Liver (tissue), 9 donors: ENCODE results near the gene OTUD5. TPM values are rescaled to one million over a fixed set of nuclear protein-coding genes. Genes with fewer than 3 reads are reported as not detected.

ENCODE experiments used
- DNase-seq: peaks from one replicate; pipeline ENCODE4 v3.0.0-alpha.2; 2017; ENCODE audit warnings: low spot score
- H3K27ac ChIP-seq, 2 donors: one replicate each; pipeline ENCODE4 v1.7.0; 2013; ENCODE audit warnings: inconsistent platforms in 2 of 2, low read length in 2 of 2, control low read depth in 1 of 2, low read depth in 1 of 2, mild to moderate bottlenecking in 1 of 2
- H3K27me3 ChIP-seq, 4 donors: one replicate each; pipeline versions ENCODE4 v1.6.1 to v1.7.0; 2013; ENCODE audit warnings: low read length in 3 of 4, inconsistent platforms in 1 of 4, mild to moderate bottlenecking in 1 of 4, moderate library complexity in 1 of 4; ENCODE audit not compliant: control insufficient read depth in 4 of 4, insufficient read depth in 4 of 4
- H3K36me3 ChIP-seq, 4 donors: one replicate each; pipeline versions ENCODE4 v1.6.1 to v1.7.0; 2013; ENCODE audit warnings: low read length in 3 of 4, mild to moderate bottlenecking in 3 of 4, low read depth in 1 of 4, moderate library complexity in 1 of 4; ENCODE audit not compliant: control insufficient read depth in 4 of 4, insufficient read depth in 3 of 4
- H3K4me1 ChIP-seq, 4 donors: one replicate each; pipeline versions ENCODE4 v1.6.1 to v1.7.0; 2013; ENCODE audit warnings: low read length in 3 of 4, mild to moderate bottlenecking in 3 of 4, moderate library complexity in 1 of 4; ENCODE audit not compliant: control insufficient read depth in 4 of 4, insufficient read depth in 4 of 4
- H3K4me3 ChIP-seq, 3 donors: one replicate each; pipeline versions ENCODE4 v1.6.1 to v1.7.0; 2013; ENCODE audit warnings: low read length in 3 of 3, control low read depth in 1 of 3, low read depth in 1 of 3, mild to moderate bottlenecking in 1 of 3
- H3K9ac ChIP-seq, 2 donors: one replicate each; pipeline ENCODE4 v1.7.0; 2013; ENCODE audit warnings: low read length in 2 of 2, mild to moderate bottlenecking in 2 of 2, moderate library complexity in 2 of 2, control low read depth in 1 of 2, low read depth in 1 of 2
- H3K9me3 ChIP-seq, 4 donors: one replicate each; pipeline versions ENCODE4 v1.6.1 to v1.7.0; 2013; ENCODE audit warnings: low read length in 3 of 4; ENCODE audit not compliant: control insufficient read depth in 4 of 4
- EGR1 ChIP-seq, 2 donors: IDR thresholded peaks; 2 replicates each; pipeline ENCODE4 v1.6.1; 2016 to 2018; ENCODE audit warnings: antibody characterized with exemption in 2 of 2, low read depth in 2 of 2
- FOXA1 ChIP-seq: IDR thresholded peaks from 2 replicates; pipeline ENCODE4 v1.6.1; 2016; ENCODE audit warnings: antibody characterized with exemption
- FOXA2 ChIP-seq: IDR thresholded peaks from 2 replicates; pipeline ENCODE4 v1.6.1; 2016; ENCODE audit warnings: antibody characterized with exemption
- GABPA ChIP-seq, 2 donors: IDR thresholded peaks in 1 of 2; conservative IDR thresholded peaks in 1 of 2; 2 replicates each; pipeline ENCODE4 v1.6.1; 2016; ENCODE audit warnings: antibody characterized with exemption in 2 of 2, mild to moderate bottlenecking in 1 of 2, moderate library complexity in 1 of 2
- HNF4A ChIP-seq, 2 donors: conservative IDR thresholded peaks; 2 replicates each; pipeline ENCODE4 v1.6.1; 2016; ENCODE audit warnings: antibody characterized with exemption in 2 of 2, mild to moderate bottlenecking in 2 of 2
- HNF4G ChIP-seq: IDR thresholded peaks from 2 replicates; pipeline ENCODE4 v1.6.1; 2016; ENCODE audit warnings: antibody characterized with exemption
- JUND ChIP-seq, 2 donors: IDR thresholded peaks; 2 replicates each; pipeline ENCODE4 v1.6.1; 2016; ENCODE audit warnings: antibody characterized with exemption in 2 of 2
- NR2F2 ChIP-seq: IDR thresholded peaks from 2 replicates; pipeline ENCODE4 v1.6.1; 2016; ENCODE audit warnings: antibody characterized with exemption
- RAD21 ChIP-seq, 2 donors: IDR thresholded peaks; 2 replicates each; pipeline ENCODE4 v1.6.1; 2016; ENCODE audit warnings: antibody characterized with exemption in 2 of 2, mild to moderate bottlenecking in 2 of 2
- RXRA ChIP-seq, 2 donors: IDR thresholded peaks; 2 replicates each; pipeline ENCODE4 v1.6.1; 2017 to 2018; ENCODE audit warnings: antibody characterized with exemption in 2 of 2, mild to moderate bottlenecking in 1 of 2
- SP1 ChIP-seq: IDR thresholded peaks from 2 replicates; pipeline ENCODE4 v1.6.1; 2018; ENCODE audit warnings: antibody characterized with exemption, mild to moderate bottlenecking
- TAF1 ChIP-seq: conservative IDR thresholded peaks from 2 replicates; pipeline ENCODE4 v1.6.1; 2016; ENCODE audit warnings: antibody characterized with exemption, mild to moderate bottlenecking
- YY1 ChIP-seq: IDR thresholded peaks from 2 replicates; pipeline ENCODE4 v1.6.1; 2016; ENCODE audit warnings: antibody characterized with exemption, mild to moderate bottlenecking
- WGBS: extraction: QIAGEN DNeasy Blood & Tissue Kit; methylation state at CpG from one replicate; pipeline ENCODE4 v1.1.7; 2013; 5-methylcytosine and 5-hydroxymethylcytosine counted together
- polyA plus RNA-seq, 2 donors: library from polyadenylated mRNA; stranded (reverse) in 1 of 2; unstranded in 1 of 2; fragments of 200-250 nt in 1 of 2; fragments of >200 nt in 1 of 2; fragmentation: Nextera tagmentation in 1 of 2; extraction: Ambion mirVana in 1 of 2; gene quantifications; one replicate each; pipeline versions ENCODE4 v1.2.1 to v1.2.3, GENCODE V29; 2013 to 2015
- total RNA-seq, 2 donors: library from RNA; depleted of rRNA; stranded (reverse); fragments of >200 nt; gene quantifications; one replicate each; pipeline ENCODE4 v1.2.3, GENCODE V29; 2014
- TF ChIP-seq, protein P1 (sequence below): IDR thresholded peaks from 2 replicates; pipeline ENCODE4 v1.6.1; 2016; ENCODE audit warnings: antibody characterized with exemption
- TF ChIP-seq, protein P2 (sequence below): IDR thresholded peaks from 2 replicates; pipeline ENCODE4 v1.6.1; 2016; ENCODE audit warnings: antibody characterized with exemption
- TF ChIP-seq, protein P3 (sequence below): IDR thresholded peaks from 2 replicates; pipeline ENCODE4 v1.6.1; 2016; ENCODE audit warnings: antibody characterized with exemption, mild to moderate bottlenecking
- TF ChIP-seq, protein P4 (sequence below): IDR thresholded peaks from 2 replicates; pipeline ENCODE4 v1.6.1; 2016; ENCODE audit warnings: antibody characterized with exemption
- donor health status: healthy.
- donor health status: healthy.
- donor health status: healthy.
- donor health status: healthy.
- donor health status: healthy.

Gene OTUD5
- total and polyA plus RNA-seq, 4 donors = 9.3 to 29.3 (median 17.9) TPM

DNA sequence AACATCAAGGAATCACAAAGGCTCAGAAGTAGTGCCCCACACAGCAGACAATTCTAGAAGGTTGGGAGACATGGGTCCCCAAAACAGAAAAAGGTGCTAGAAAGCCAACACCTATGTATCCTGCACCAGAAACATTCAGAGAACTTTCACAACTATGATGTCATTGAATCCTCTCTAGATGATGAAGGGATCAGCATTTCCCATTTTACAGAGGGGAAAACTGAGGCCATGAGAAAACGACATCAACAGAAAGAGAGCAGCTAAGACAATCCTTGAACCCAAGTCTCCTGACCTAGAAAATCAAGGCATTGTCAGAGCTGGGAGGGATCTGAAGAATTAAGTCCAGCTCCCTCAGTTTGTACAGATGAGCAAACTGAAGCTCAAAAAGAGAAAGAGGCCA, 11.0 kb upstream of the OTUD5 start:
- Histone ChIP-seq H3K9ac (no peak overlapping the region), H3K9me3 (no peaks in the 10 kb centered on the region), H3K4me3 (no peak overlapping the region), H3K36me3 (no peaks in the 10 kb centered on the region), H3K27ac (no peak overlapping the region), H3K4me1 (peaks cover 3 to 8% (median 4%) of the 10 kb centered on the region in 4 donors), H3K27me3 (no peaks in the 10 kb centered on the region)
- DNase-seq = no peak
- WGBS = 78% methylated on average over 1 of the region's 1 CpG
- TF ChIP-seq NR2F2 (no peak), FOXA1 (no peak), EGR1 (IDR thresholded peaks at IDR 0.05; ENCODE audit: low read depth in 2 of 2) (no peak), GABPA (IDR thresholded peaks at IDR 0.05 in 1 of 2, conservative IDR thresholded peaks at IDR 0.05 in 1 of 2) (no peak), HNF4A (conservative IDR thresholded peaks at IDR 0.05) (no peak), YY1 (no peak), JUND (IDR thresholded peaks at IDR 0.05) (no peak), RAD21 (IDR thresholded peaks at IDR 0.05) (no peak), RXRA (IDR thresholded peaks at IDR 0.05) (no peak), FOXA2 (no peak), SP1 (no peak), TAF1 (no peak), HNF4G (no peak)
- TF ChIP-seq, protein P1, sequence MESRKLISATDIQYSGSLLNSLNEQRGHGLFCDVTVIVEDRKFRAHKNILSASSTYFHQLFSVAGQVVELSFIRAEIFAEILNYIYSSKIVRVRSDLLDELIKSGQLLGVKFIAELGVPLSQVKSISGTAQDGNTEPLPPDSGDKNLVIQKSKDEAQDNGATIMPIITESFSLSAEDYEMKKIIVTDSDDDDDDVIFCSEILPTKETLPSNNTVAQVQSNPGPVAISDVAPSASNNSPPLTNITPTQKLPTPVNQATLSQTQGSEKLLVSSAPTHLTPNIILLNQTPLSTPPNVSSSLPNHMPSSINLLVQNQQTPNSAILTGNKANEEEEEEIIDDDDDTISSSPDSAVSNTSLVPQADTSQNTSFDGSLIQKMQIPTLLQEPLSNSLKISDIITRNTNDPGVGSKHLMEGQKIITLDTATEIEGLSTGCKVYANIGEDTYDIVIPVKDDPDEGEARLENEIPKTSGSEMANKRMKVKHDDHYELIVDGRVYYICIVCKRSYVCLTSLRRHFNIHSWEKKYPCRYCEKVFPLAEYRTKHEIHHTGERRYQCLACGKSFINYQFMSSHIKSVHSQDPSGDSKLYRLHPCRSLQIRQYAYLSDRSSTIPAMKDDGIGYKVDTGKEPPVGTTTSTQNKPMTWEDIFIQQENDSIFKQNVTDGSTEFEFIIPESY = no peak
- TF ChIP-seq, protein P2, sequence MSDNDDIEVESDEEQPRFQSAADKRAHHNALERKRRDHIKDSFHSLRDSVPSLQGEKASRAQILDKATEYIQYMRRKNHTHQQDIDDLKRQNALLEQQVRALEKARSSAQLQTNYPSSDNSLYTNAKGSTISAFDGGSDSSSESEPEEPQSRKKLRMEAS = no peak
- TF ChIP-seq, protein P3, sequence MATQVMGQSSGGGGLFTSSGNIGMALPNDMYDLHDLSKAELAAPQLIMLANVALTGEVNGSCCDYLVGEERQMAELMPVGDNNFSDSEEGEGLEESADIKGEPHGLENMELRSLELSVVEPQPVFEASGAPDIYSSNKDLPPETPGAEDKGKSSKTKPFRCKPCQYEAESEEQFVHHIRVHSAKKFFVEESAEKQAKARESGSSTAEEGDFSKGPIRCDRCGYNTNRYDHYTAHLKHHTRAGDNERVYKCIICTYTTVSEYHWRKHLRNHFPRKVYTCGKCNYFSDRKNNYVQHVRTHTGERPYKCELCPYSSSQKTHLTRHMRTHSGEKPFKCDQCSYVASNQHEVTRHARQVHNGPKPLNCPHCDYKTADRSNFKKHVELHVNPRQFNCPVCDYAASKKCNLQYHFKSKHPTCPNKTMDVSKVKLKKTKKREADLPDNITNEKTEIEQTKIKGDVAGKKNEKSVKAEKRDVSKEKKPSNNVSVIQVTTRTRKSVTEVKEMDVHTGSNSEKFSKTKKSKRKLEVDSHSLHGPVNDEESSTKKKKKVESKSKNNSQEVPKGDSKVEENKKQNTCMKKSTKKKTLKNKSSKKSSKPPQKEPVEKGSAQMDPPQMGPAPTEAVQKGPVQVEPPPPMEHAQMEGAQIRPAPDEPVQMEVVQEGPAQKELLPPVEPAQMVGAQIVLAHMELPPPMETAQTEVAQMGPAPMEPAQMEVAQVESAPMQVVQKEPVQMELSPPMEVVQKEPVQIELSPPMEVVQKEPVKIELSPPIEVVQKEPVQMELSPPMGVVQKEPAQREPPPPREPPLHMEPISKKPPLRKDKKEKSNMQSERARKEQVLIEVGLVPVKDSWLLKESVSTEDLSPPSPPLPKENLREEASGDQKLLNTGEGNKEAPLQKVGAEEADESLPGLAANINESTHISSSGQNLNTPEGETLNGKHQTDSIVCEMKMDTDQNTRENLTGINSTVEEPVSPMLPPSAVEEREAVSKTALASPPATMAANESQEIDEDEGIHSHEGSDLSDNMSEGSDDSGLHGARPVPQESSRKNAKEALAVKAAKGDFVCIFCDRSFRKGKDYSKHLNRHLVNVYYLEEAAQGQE = no peak
- TF ChIP-seq, protein P4, sequence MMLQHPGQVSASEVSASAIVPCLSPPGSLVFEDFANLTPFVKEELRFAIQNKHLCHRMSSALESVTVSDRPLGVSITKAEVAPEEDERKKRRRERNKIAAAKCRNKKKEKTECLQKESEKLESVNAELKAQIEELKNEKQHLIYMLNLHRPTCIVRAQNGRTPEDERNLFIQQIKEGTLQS = no peak

DNA sequence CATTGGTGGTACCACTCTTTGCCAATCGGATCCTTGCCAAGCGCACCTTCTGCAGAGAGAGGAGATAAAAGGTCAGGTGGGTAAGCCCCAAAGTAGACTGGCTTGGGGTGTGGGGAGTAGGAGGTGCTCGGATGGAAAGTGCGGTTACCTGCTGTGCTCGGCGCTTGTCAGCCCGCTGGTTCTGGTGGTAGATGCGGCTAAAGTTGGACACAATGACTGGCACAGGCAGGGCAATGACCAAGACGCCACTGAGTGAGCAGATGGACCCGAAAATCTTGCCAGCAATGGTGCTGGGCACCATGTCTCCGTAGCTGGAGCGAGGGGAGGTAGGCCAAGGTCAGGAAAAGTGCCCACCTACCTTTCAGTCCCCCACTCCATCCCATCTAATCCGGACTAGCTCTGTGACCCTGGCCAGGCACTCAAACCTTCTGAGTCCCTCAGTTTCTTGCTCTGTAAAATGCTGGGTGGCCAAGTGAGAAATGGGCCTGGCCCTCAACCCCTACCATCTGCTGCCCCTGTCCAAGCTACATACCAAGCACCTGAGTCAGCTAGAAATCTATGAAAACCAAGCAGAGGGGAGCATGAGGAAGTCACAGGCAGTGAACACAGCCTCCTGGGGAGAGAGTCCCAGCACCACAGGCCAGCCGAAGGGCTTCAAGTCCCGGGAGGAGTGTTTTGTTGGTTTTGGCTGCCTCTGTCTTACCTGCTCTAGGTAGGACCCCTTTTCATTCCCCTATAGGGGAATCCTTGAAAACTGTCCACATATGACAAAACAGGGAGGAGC, 9.6 kb upstream of the OTUD5 start:
- WGBS = 94% methylated on average over 15 of the region's 15 CpGs
- no peak for DNase-seq
- H3K4me1 ChIP-seq = peaks cover 1 to 3% (median 2%) of the 10 kb centered on the region in 4 donors
- H3K36me3 ChIP-seq = no peaks in the 10 kb centered on the region
- H3K27ac ChIP-seq = no peak overlapping the region
- no peaks in the 10 kb centered on the region for H3K9me3 ChIP-seq
- H3K9ac ChIP-seq = no peak overlapping the region
- no peak overlapping the region for H3K4me3 ChIP-seq
- H3K27me3 ChIP-seq = no peaks in the 10 kb centered on the region
- TF ChIP-seq FOXA2 = no peak
